Trophoblast cell (in vitro differentiated cells and primary cell): ENCODE results near the gene WDR75.

Experiments
- DNase-seq, 2 donors: peaks; one replicate each; pipeline ENCODE4 v3.0.0-alpha.2; 2016
- H2AFZ ChIP-seq: 2 replicates; pipeline ENCODE4 v1.6.1; 2013; ENCODE audit warnings: low read length, moderate library complexity, mild to moderate bottlenecking; ENCODE audit not compliant: insufficient read depth, poor library complexity
- H2AK5ac ChIP-seq: 2 replicates; pipeline ENCODE4 v1.6.1; 2013; ENCODE audit warnings: mild to moderate bottlenecking, low read length
- H2BK120ac ChIP-seq: 2 replicates; pipeline ENCODE4 v1.6.1; 2013; ENCODE audit warnings: low read length, mild to moderate bottlenecking, moderate library complexity; ENCODE audit not compliant: insufficient read depth, poor library complexity
- H2BK12ac ChIP-seq: 2 replicates; pipeline ENCODE4 v1.6.1; 2013; ENCODE audit warnings: mild to moderate bottlenecking, low read length, moderate library complexity
- H2BK5ac ChIP-seq: 2 replicates; pipeline ENCODE4 v1.6.1; 2013; ENCODE audit warnings: low read length, low read depth, moderate library complexity, mild to moderate bottlenecking; ENCODE audit not compliant: poor library complexity
- H3K14ac ChIP-seq: 2 replicates; pipeline ENCODE4 v1.6.1; 2013; ENCODE audit warnings: mild to moderate bottlenecking, low read length
- H3K18ac ChIP-seq: 2 replicates; pipeline ENCODE4 v1.6.1; 2013; ENCODE audit warnings: mild to moderate bottlenecking, low read length
- H3K23ac ChIP-seq: 2 replicates; pipeline ENCODE4 v1.6.1; 2013; ENCODE audit warnings: low read length
- H3K27ac ChIP-seq: 2 replicates; pipeline ENCODE4 v1.5.1; 2013; ENCODE audit warnings: low read depth, mild to moderate bottlenecking, inconsistent platforms, low read length, moderate library complexity
- H3K27me3 ChIP-seq: 2 replicates; pipeline ENCODE4 v1.6.1; 2013; ENCODE audit warnings: inconsistent platforms, mild to moderate bottlenecking, low read length, moderate library complexity; ENCODE audit not compliant: insufficient read depth
- H3K36me3 ChIP-seq, 2 experiments: 1 replicate in 1 of 2; 2 replicates in 1 of 2; pipeline ENCODE4 v1.6.1; 2013; ENCODE audit warnings: low read length in 2 of 2, mild to moderate bottlenecking in 2 of 2, moderate library complexity in 1 of 2; ENCODE audit not compliant: insufficient read depth in 2 of 2, control insufficient read depth in 1 of 2
- H3K4ac ChIP-seq: 2 replicates; pipeline ENCODE4 v1.6.1; 2013; ENCODE audit warnings: low read depth, mild to moderate bottlenecking, low read length, moderate library complexity
- H3K4me1 ChIP-seq, 2 experiments: 1 replicate in 1 of 2; 2 replicates in 1 of 2; pipeline ENCODE4 v1.6.1; 2013; ENCODE audit warnings: low read length in 2 of 2, mild to moderate bottlenecking in 2 of 2, moderate library complexity in 1 of 2; ENCODE audit not compliant: insufficient read depth in 2 of 2, control insufficient read depth in 1 of 2
- H3K4me2 ChIP-seq: 2 replicates; pipeline ENCODE4 v1.6.1; 2013; ENCODE audit warnings: inconsistent platforms, mild to moderate bottlenecking, low read length, moderate library complexity
- H3K4me3 ChIP-seq: 2 replicates; pipeline ENCODE4 v1.5.1; 2013; ENCODE audit warnings: mild to moderate bottlenecking, low read depth, low read length, inconsistent platforms
- H3K79me1 ChIP-seq: one replicate; pipeline ENCODE4 v1.6.1; 2013; ENCODE audit warnings: low read length
- H3K79me2 ChIP-seq: 2 replicates; pipeline ENCODE4 v1.6.1; 2013; ENCODE audit warnings: low read length, mild to moderate bottlenecking; ENCODE audit not compliant: control insufficient read depth, insufficient read depth, poor library complexity
- H3K9ac ChIP-seq: 2 replicates; pipeline ENCODE4 v1.6.1; 2013; ENCODE audit warnings: mild to moderate bottlenecking, low read length
- H3K9me3 ChIP-seq: 2 replicates; pipeline ENCODE4 v1.6.1; 2013; ENCODE audit warnings: low read depth, mild to moderate bottlenecking, control low read depth, inconsistent platforms, low read length; ENCODE audit not compliant: insufficient read depth
- H4K12ac ChIP-seq: 2 replicates; pipeline ENCODE4 v1.6.1; 2013; ENCODE audit warnings: low read depth, mild to moderate bottlenecking, low read length, moderate library complexity
- H4K8ac ChIP-seq: 2 replicates; pipeline ENCODE4 v1.6.1; 2013; ENCODE audit warnings: low read depth, mild to moderate bottlenecking, low read length, moderate library complexity
- H4K91ac ChIP-seq: one replicate; pipeline ENCODE4 v1.6.1; 2013; ENCODE audit warnings: low read depth, mild to moderate bottlenecking, low read length, moderate library complexity
- WGBS: extraction: QIAGEN DNeasy Blood & Tissue Kit; methylation state at CpG from one replicate; pipeline ENCODE4 v1.1.7; 2013; ENCODE audit warnings: missing lambda C conversion rate; ENCODE audit not compliant: insufficient read length, insufficient coverage; ENCODE audit errors: extremely low coverage; 5-methylcytosine and 5-hydroxymethylcytosine counted together

The WDR75 gene

GRCh38 chr2:189481071-189481470 lies 39.8 kb downstream of the WDR75 start:
- H3K4ac ChIP-seq = no peak overlapping the region
- no peak overlapping the region for H2BK120ac ChIP-seq
- no CpG with 5 or more reads among the region's 1 CpG for WGBS
- H4K12ac ChIP-seq = no peak overlapping the region
- no peak overlapping the region for H2AFZ ChIP-seq
- no peak overlapping the region for H3K4me3 ChIP-seq
- H3K79me1 ChIP-seq = peaks cover 9% of the 10 kb centered on the region
- H2BK12ac ChIP-seq = no peak overlapping the region
- H4K91ac ChIP-seq = no peak overlapping the region
- no peaks in the 10 kb centered on the region for H3K36me3 ChIP-seq
- H3K27ac ChIP-seq = no peak overlapping the region
- no peak overlapping the region for H2AK5ac ChIP-seq
- H3K18ac ChIP-seq = no peak overlapping the region
- no peak overlapping the region for H2BK5ac ChIP-seq
- H3K4me1 ChIP-seq = peaks cover 12 to 15% of the 10 kb centered on the region in 2 experiments
- H3K4me2 ChIP-seq = no peak overlapping the region
- H3K79me2 ChIP-seq = no peaks in the 10 kb centered on the region
- H3K27me3 ChIP-seq = no peaks in the 10 kb centered on the region
- DNase-seq = peak; percentile 75 to 98
- H4K8ac ChIP-seq = no peak overlapping the region
- no peak overlapping the region for H3K23ac ChIP-seq
- no peak overlapping the region for H3K14ac ChIP-seq
- H3K9me3 ChIP-seq = no peaks in the 10 kb centered on the region
- no peak overlapping the region for H3K9ac ChIP-seq

GRCh38 chr2:189483571-189483970 lies 42.3 kb downstream of the WDR75 start:
- Histone ChIP-seq H3K4me1 (peaks cover 11 to 18% of the 10 kb centered on the region in 2 experiments), H3K36me3 (no peaks in the 10 kb centered on the region), H3K9ac (no peak overlapping the region), H3K9me3 (no peaks in the 10 kb centered on the region), H2BK5ac (peak overlapping the region; percentile 23), H3K79me1 (peaks cover 9% of the 10 kb centered on the region), H3K23ac (no peak overlapping the region), H2BK120ac (peak overlapping the region; percentile 24), H3K14ac (peak overlapping the region; percentile 34), H3K18ac (peak overlapping the region; percentile 22), H3K4me3 (peak overlapping the region; percentile 28), H4K91ac (peak overlapping the region; percentile 72), H4K12ac (no peak overlapping the region), H3K4ac (no peak overlapping the region), H4K8ac (peak overlapping the region; percentile 52), H3K79me2 (no peaks in the 10 kb centered on the region), H3K4me2 (no peak overlapping the region), H2AK5ac (peak overlapping the region; percentile 5), H3K27ac (peak overlapping the region; percentile 18), H3K27me3 (no peaks in the 10 kb centered on the region), H2BK12ac (peak overlapping the region; percentile 20), H2AFZ (no peak overlapping the region)
- no CpG with 5 or more reads among the region's 4 CpGs for WGBS
- no peak for DNase-seq

- H3K4me3 ChIP-seq = peak overlapping the region; percentile 28
- H3K23ac ChIP-seq = no peak overlapping the region
- peak overlapping the region; percentile 24 for H2BK120ac ChIP-seq
- peak overlapping the region; percentile 34 for H3K14ac ChIP-seq
- H4K8ac ChIP-seq = peak overlapping the region; percentile 52
- no peak overlapping the region for H2AFZ ChIP-seq
- H3K27me3 ChIP-seq = no peaks in the 10 kb centered on the region
- H3K79me2 ChIP-seq = no peaks in the 10 kb centered on the region
- no peaks in the 10 kb centered on the region for H3K9me3 ChIP-seq
- H3K27ac ChIP-seq = peak overlapping the region; percentile 46
- H3K79me1 ChIP-seq = peaks cover 9% of the 10 kb centered on the region
- H3K4me2 ChIP-seq = no peak overlapping the region
- H3K4me1 ChIP-seq = peaks cover 11 to 18% of the 10 kb centered on the region in 2 experiments
- H2BK12ac ChIP-seq = peak overlapping the region; percentile 20
- H3K4ac ChIP-seq = no peak overlapping the region
- H4K12ac ChIP-seq = no peak overlapping the region
- H4K91ac ChIP-seq = peak overlapping the region; percentile 72
- peak overlapping the region; percentile 5 for H2AK5ac ChIP-seq
- H3K9ac ChIP-seq = no peak overlapping the region
- H3K18ac ChIP-seq = peak overlapping the region; percentile 8
- H2BK5ac ChIP-seq = no peak overlapping the region
- DNase-seq = peak in 1 of 2 donors; percentile 27
- no peaks in the 10 kb centered on the region for H3K36me3 ChIP-seq
- WGBS = no CpG with 5 or more reads among the region's 10 CpGs
Measured at GRCh38 chr2:189483980-189484740, 42.9 kb downstream of the WDR75 start.

GRCh38 chr2:189485146-189485545 lies 43.9 kb downstream of the WDR75 start:
- Histone ChIP-seq H4K8ac (no peak overlapping the region), H3K79me1 (peaks cover 9% of the 10 kb centered on the region), H3K18ac (no peak overlapping the region), H2BK5ac (no peak overlapping the region), H3K79me2 (no peaks in the 10 kb centered on the region), H2AK5ac (no peak overlapping the region), H2AFZ (no peak overlapping the region), H3K9ac (no peak overlapping the region), H3K4ac (no peak overlapping the region), H3K36me3 (no peaks in the 10 kb centered on the region), H3K14ac (no peak overlapping the region), H2BK12ac (no peak overlapping the region), H3K4me3 (no peak overlapping the region), H3K27ac (peak overlapping the region; percentile 20), H4K12ac (no peak overlapping the region), H4K91ac (no peak overlapping the region), H3K27me3 (no peaks in the 10 kb centered on the region), H3K23ac (no peak overlapping the region), H3K4me1 (peaks cover 11 to 18% of the 10 kb centered on the region in 2 experiments), H3K4me2 (no peak overlapping the region), H2BK120ac (no peak overlapping the region), H3K9me3 (no peaks in the 10 kb centered on the region)
- peak in 1 of 2 donors; percentile 39 for DNase-seq
- no CpG with 5 or more reads among the region's 2 CpGs for WGBS
